ENCODE results near the gene RAD51B.

Gene RAD51B

DNA sequence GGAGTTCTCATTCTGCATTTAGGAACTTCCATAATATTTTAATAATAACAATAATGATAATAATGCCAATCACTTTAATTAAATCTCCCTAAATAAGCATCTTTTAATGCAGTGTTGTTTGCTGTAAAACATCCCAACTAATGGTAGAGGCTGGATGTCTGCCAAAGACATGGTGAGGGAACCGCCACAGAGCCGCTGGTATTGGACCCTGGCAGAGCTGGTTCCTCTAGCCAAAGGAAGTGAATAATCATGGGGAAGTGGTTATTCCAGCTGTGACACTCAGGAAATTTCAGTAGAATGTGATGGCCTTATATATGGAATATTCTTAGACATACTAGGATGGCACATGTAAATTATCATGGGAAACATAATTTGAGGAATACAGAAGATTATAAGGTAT, 490.0 kb downstream of the RAD51B start:
- no peak overlapping the region for H3K4me3 ChIP-seq (ENCODE audit: low read depth, low read length)
- TF ChIP-seq, protein P1, sequence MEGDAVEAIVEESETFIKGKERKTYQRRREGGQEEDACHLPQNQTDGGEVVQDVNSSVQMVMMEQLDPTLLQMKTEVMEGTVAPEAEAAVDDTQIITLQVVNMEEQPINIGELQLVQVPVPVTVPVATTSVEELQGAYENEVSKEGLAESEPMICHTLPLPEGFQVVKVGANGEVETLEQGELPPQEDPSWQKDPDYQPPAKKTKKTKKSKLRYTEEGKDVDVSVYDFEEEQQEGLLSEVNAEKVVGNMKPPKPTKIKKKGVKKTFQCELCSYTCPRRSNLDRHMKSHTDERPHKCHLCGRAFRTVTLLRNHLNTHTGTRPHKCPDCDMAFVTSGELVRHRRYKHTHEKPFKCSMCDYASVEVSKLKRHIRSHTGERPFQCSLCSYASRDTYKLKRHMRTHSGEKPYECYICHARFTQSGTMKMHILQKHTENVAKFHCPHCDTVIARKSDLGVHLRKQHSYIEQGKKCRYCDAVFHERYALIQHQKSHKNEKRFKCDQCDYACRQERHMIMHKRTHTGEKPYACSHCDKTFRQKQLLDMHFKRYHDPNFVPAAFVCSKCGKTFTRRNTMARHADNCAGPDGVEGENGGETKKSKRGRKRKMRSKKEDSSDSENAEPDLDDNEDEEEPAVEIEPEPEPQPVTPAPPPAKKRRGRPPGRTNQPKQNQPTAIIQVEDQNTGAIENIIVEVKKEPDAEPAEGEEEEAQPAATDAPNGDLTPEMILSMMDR (IDR thresholded peaks at IDR 0.05; ENCODE audit: insufficient read depth, low read depth, low read length, missing control alignments): no peak
- no peak for DNase-seq (ENCODE audit: low read depth)

DNA sequence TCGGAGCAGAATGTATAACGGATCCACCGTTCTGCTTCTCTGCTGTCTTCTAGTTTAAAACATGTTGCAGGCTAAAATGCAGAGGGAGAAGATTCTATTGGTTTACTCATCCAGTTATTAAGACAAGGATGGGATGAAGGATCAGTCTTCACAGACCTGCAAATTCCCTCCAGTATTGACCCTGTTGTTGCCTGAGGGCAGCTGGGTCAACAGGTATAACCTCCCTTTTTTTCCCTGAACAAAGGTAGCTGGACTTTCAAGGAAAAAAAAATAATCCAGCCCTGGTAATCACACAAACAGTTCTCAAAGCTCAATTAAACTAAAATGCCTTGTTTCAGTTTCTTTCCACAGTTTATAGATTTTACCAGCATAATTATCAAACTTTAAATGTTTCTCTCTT, 492.7 kb downstream of the RAD51B start:
- TF ChIP-seq, protein P1 (IDR thresholded peaks at IDR 0.05; ENCODE audit: insufficient read depth, low read depth, low read length, missing control alignments): no peak
- no peak overlapping the region for H3K4me3 ChIP-seq (ENCODE audit: low read depth, low read length)
- no peak for DNase-seq (ENCODE audit: low read depth)

DNA sequence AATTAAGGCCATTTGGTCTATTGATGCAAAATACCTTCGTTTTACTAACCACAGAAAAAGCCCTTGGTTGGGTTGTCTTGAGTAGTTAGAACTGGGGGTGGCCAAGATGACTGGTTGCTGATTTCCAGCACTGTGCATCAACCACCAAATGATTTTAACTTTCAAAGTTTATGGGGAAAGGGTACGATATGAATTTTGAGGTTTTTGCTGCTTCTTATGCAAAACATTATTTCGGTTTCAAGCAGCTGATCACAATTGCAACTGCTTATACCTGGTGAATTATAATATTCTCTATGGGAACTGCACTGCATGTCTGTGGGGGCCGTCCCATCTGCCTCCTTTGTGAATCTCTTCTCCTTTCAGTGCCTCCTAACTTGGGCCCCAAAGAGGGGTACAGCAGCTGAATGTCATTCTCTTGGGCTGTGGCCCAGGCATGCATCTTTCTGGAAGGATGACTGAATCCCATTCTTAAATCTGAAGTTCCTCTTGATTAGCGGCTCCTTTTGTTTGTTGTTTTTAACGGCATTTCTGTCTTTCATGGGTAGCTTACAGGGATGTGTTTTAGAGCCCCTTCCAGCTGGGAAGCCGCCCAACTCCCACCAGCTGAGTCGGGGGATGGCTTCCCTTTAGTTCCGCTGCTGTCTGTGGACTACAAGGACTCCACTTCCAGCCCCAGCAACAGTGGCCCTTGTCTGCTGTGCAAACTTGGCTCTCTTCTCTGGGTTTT, 493.5 kb downstream of the RAD51B start:
- peak; percentile 96 for DNase-seq (ENCODE audit: low read depth)
- TF ChIP-seq, protein P1 (IDR thresholded peaks at IDR 0.05; ENCODE audit: insufficient read depth, low read depth, low read length, missing control alignments): no peak
- H3K4me3 ChIP-seq (ENCODE audit: low read depth, low read length): no peak overlapping the region

DNA sequence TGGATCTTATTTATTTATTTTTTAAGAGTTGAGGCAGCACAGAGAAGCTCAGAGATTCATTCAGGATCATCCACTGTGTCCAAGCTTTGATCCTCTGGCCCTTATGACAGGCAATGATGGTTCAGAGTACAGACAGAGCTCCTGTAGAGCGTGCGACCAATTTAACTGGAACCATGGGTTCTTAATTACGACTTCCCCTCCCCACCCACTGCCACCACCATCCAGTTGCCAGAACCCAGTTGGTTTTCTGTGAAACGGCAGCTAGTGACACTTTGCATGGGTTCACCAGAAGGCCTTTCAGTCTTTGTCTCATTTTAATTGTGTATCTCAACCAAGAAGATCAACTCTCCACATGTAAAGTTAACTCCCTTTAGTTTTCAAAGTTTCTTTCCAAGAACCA, 495.1 kb downstream of the RAD51B start:
- no peak overlapping the region for H3K4me3 ChIP-seq (ENCODE audit: low read depth, low read length)
- TF ChIP-seq, protein P1 (IDR thresholded peaks at IDR 0.05; ENCODE audit: insufficient read depth, low read depth, low read length, missing control alignments): no peak
- no peak for DNase-seq (ENCODE audit: low read depth)

DNA sequence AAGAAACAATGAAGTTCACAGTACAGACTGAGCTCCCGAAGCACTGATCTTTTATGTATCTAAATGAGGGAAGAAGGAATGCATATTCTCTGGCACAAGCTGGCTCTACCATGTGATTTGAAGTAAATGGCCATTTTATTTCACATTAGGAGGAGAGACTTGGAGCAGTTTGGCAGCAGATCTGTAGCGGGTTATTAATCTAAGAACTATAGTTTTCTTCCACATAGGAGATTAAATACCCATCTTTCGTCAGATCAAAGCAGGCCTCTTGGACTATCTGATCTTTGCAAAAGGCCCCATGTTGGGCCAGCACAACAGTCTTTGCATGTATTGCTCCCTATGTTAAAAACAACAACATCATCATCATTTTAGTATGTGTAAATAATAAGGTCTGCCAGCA, 495.5 kb downstream of the RAD51B start:
- TF ChIP-seq, protein P1 (IDR thresholded peaks at IDR 0.05; ENCODE audit: insufficient read depth, low read depth, low read length, missing control alignments): no peak
- no peak overlapping the region for H3K4me3 ChIP-seq (ENCODE audit: low read depth, low read length)
- no peak for DNase-seq (ENCODE audit: low read depth)

DNA sequence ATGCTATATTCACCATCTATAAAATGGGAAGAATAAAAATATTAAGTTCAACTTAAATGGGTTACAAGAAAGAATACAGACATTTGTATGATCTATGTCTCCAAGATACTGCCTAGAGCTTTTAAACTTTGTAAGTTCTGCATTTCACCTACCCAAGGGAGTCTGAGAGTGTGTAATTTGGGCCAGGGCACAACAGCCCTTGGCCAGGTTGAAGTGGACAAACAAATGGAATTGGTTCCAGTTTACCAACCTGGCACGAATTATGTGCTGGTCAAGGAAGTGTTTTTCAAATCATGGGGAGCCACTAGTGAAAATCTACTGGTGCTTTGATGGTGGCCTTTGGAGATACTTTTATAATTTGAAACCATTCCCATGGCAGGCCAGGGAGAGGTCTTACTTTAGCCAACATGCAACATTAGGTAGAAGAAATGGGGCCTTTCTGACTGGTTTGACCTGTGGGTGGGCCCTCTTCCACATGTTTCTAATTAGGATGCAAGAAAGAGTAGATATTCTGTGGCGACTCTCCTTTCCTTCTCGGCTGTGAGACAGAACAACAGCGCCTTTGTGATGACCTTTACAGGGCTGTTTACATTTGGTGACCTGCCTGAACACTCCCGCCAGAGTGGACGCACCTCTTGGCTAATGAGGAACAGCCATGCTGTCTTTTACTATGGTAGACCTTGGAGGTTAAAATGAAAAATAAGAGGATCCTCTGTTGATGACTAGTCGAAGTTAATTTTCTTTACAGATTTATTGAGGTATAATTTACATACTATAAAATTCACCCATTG, 496.7 kb downstream of the RAD51B start:
- TF ChIP-seq, protein P1 (IDR thresholded peaks at IDR 0.05; ENCODE audit: insufficient read depth, low read depth, low read length, missing control alignments): no peak
- no peak for DNase-seq (ENCODE audit: low read depth)
- no peak overlapping the region for H3K4me3 ChIP-seq (ENCODE audit: low read depth, low read length)

All from GM12865 (cell line).